OCI-LY7 (cell line): Measurements from ENCODE around the gene LEMD1. TPM values are rescaled to one million over a fixed set of nuclear protein-coding genes. Genes with fewer than 3 reads are reported as not detected.

Experiments
- BruUV-seq: library from RNA; stranded (reverse); fragments of 400-500 nt; replicated peaks from 2 replicates; lab custom pipeline; 2021; lab: Mats Ljungman, UMichigan
- CTCF ChIA-PET: fragments of 300-600 bp; sonication (Branson Sonifier 250); formaldehyde crosslinking; loops from one replicate; lab custom pipeline; 2022; ENCODE audit warnings: antibody characterized with exemption; ENCODE audit not compliant: unreplicated experiment; lab: Charles Lee
- POLR2A ChIA-PET: fragments of 300-600 bp; sonication (Branson Sonifier 250); formaldehyde crosslinking; loops from one replicate; lab custom pipeline; 2022; ENCODE audit warnings: antibody characterized with exemption; lab: Charles Lee
- DNase-seq: peaks from one replicate; pipeline ENCODE4 v3.0.0-alpha.2; 2015; ENCODE audit warnings: low spot score
- H2AFZ ChIP-seq: fragments of 200-600 bp; sonication (generic), shearing (Covaris generic); 2 replicates; pipeline ENCODE4 v1.6.1; 2014; ENCODE audit warnings: mild to moderate bottlenecking, antibody characterized with exemption, low read length, moderate library complexity
- H3K27ac ChIP-seq: fragments of 200-600 bp; sonication (generic); 2 replicates; pipeline ENCODE4 v1.5.1; 2014; ENCODE audit warnings: mixed run types, low read depth, mild to moderate bottlenecking, moderate library complexity, low read length, inconsistent platforms; ENCODE audit not compliant: poor library complexity, severe bottlenecking
- H3K36me3 ChIP-seq: fragments of 200-600 bp; sonication (generic); 2 replicates; pipeline ENCODE4 v1.6.1; 2014; ENCODE audit warnings: mild to moderate bottlenecking, antibody characterized with exemption, low read length, moderate library complexity, mixed read lengths; ENCODE audit not compliant: insufficient read depth
- H3K4me1 ChIP-seq: fragments of 200-600 bp; sonication (generic); 2 replicates; pipeline ENCODE4 v1.5.1; 2014; ENCODE audit warnings: mild to moderate bottlenecking, low read length; ENCODE audit not compliant: insufficient read depth, poor library complexity, severe bottlenecking
- H3K4me2 ChIP-seq: fragments of 200-600 bp; sonication (generic); 2 replicates; pipeline ENCODE4 v1.6.1; 2014; ENCODE audit warnings: mild to moderate bottlenecking, low read length
- H3K4me3 ChIP-seq: fragments of 200-600 bp; sonication (generic); 2 replicates; pipeline ENCODE4 v1.5.1; 2014; ENCODE audit warnings: mild to moderate bottlenecking, low read depth, low read length; ENCODE audit not compliant: poor library complexity, severe bottlenecking
- H3K79me2 ChIP-seq: fragments of 200-600 bp; sonication (generic); 2 replicates; pipeline ENCODE4 v1.6.1; 2016; ENCODE audit warnings: low read depth, mild to moderate bottlenecking, low read length, moderate library complexity, mixed read lengths; ENCODE audit not compliant: insufficient read depth
- H3K9me2 ChIP-seq: fragments of 200-600 bp; sonication (generic); 2 replicates; pipeline ENCODE4 v1.6.1; 2016; ENCODE audit warnings: mild to moderate bottlenecking, low read length, mixed read lengths; ENCODE audit not compliant: insufficient read depth
- H3K9me3 ChIP-seq: fragments of 200-600 bp; sonication (generic); 2 replicates; pipeline ENCODE4 v1.6.1; 2014; ENCODE audit warnings: mild to moderate bottlenecking, mixed run types, low read length, mixed read lengths
- H4K20me1 ChIP-seq: fragments of 200-600 bp; sonication (generic); 2 replicates; pipeline ENCODE4 v1.6.1; 2014; ENCODE audit warnings: mild to moderate bottlenecking, antibody characterized with exemption, low read length, moderate library complexity, mixed read lengths; ENCODE audit not compliant: insufficient read depth
- CTCF ChIP-seq: fragments of 200-600 bp; sonication (generic); conservative IDR thresholded peaks from 2 replicates; pipeline ENCODE4 v1.5.1; 2014; ENCODE audit warnings: mild to moderate bottlenecking, antibody characterized with exemption, low read length, moderate library complexity, mixed read lengths
- EZH2phosphoT487 ChIP-seq: fragments of 200-600 bp; sonication (generic); IDR thresholded peaks from 2 replicates; pipeline ENCODE4 v1.6.1; 2018; ENCODE audit warnings: low read depth, borderline replicate concordance, mild to moderate bottlenecking, mixed run types, antibody characterized with exemption, low read length, moderate library complexity, mixed read lengths
- intact Hi-C: fragments of 100-400 bp; cut with micrococcal nuclease; formaldehyde crosslinking; loops from one replicate; pipeline ENCODE4 v1.10.0; 2022; ENCODE audit not compliant: unreplicated experiment
- total RNA-seq, 2 experiments: library from RNA; depleted of rRNA in 1 of 2; stranded (reverse); fragments of >200 nt in 1 of 2; shearing (Covaris generic) in 1 of 2; gene quantifications; 2 replicates each; pipeline ENCODE4 v1.2.3, GENCODE V29; 2014 to 2022

Gene LEMD1
- total RNA-seq, 2 experiments from 2014 or later = 0.44 to 0.63 TPM

- ChIA-PET POLR2A (no interaction called here), CTCF (no interaction called here)
- H3K36me3 ChIP-seq = no peaks in the 10 kb centered on the region
- TF ChIP-seq EZH2phosphoT487 (no peak), CTCF (no peak)
- H4K20me1 ChIP-seq = no peaks in the 10 kb centered on the region
- H3K9me3 ChIP-seq = no peaks in the 10 kb centered on the region
- H2AFZ ChIP-seq = no peak overlapping the region
- no peaks in the 10 kb centered on the region for H3K79me2 ChIP-seq
- H3K4me2 ChIP-seq = no peak overlapping the region
- no peak overlapping the region for H3K4me3 ChIP-seq
- no TSS peak for BruUV-seq
- no peak overlapping the region for H3K27ac ChIP-seq
- intact Hi-C loops = no loop called here
- no peaks in the 10 kb centered on the region for H3K9me2 ChIP-seq
- H3K4me1 ChIP-seq = peaks cover 8% of the 10 kb centered on the region
- DNase-seq = no peak
Measured at GRCh38 chr1:205453466-205453865, 31.6 kb upstream of the LEMD1 start.

GRCh38 chr1:205452933-205453332, 31.1 kb upstream of the LEMD1 start:
- no peak for DNase-seq
- Histone ChIP-seq H3K4me3 (no peak overlapping the region), H3K36me3 (no peaks in the 10 kb centered on the region), H3K4me2 (no peak overlapping the region), H3K27ac (no peak overlapping the region), H3K9me2 (no peaks in the 10 kb centered on the region), H3K4me1 (peaks cover 8% of the 10 kb centered on the region), H3K9me3 (no peaks in the 10 kb centered on the region), H2AFZ (no peak overlapping the region), H4K20me1 (no peaks in the 10 kb centered on the region), H3K79me2 (no peaks in the 10 kb centered on the region)
- intact Hi-C loops = no loop called here
- ChIA-PET CTCF (no interaction called here), POLR2A (no interaction called here)
- no peak for TF ChIP-seq EZH2phosphoT487
- no peak for TF ChIP-seq CTCF
- BruUV-seq = no TSS peak

GRCh38 chr1:205452364-205452763, 30.5 kb upstream of the LEMD1 start:
- no peak for DNase-seq
- no TSS peak for BruUV-seq
- H3K4me1 ChIP-seq = peaks cover 8% of the 10 kb centered on the region
- H2AFZ ChIP-seq = no peak overlapping the region
- no peak overlapping the region for H3K4me2 ChIP-seq
- ChIA-PET POLR2A (no interaction called here), CTCF (interaction anchor here (0.6 kb wide), 1 partner anchor 183 kb away, joined by 3 read pairs; no protein-coding TSS in a partner anchor)
- intact Hi-C loops = no loop called here
- H3K9me3 ChIP-seq = no peaks in the 10 kb centered on the region
- no peak for TF ChIP-seq EZH2phosphoT487
- no peak for TF ChIP-seq CTCF
- no peaks in the 10 kb centered on the region for H3K79me2 ChIP-seq
- no peak overlapping the region for H3K27ac ChIP-seq
- H3K9me2 ChIP-seq = no peaks in the 10 kb centered on the region
- no peaks in the 10 kb centered on the region for H4K20me1 ChIP-seq
- no peak overlapping the region for H3K4me3 ChIP-seq
- H3K36me3 ChIP-seq = no peaks in the 10 kb centered on the region
